HepG2 (cell line): ENCODE data around the gene BTRC. TPM values are rescaled to one million over a fixed set of nuclear protein-coding genes. Genes with fewer than 3 reads are reported as not detected.

Experiments
- ATAC-seq: fragments of 200-7000 bp; cut with Tn5 transposase; 3 replicates; pipeline ENCODE4 v1.9.1; 2020; ENCODE audit warnings: mild to moderate bottlenecking, moderate library complexity
- BruUV-seq: library from RNA; stranded (reverse); fragments of 400-500 nt; replicated peaks from 2 replicates; lab custom pipeline; 2021; lab: Mats Ljungman, UMichigan
- CTCF ChIA-PET: fragments of 300-600 bp; formaldehyde crosslinking; extraction: SDS; loops from one replicate; lab custom pipeline; 2021; ENCODE audit warnings: low total read pairs, inconsistent platforms, low intra/inter-chr PET ratio; lab: Yijun Ruan, JAX
- POLR2A ChIA-PET: fragments of 350-600 bp; sonication (Branson Sonifier 250); formaldehyde crosslinking; loops from one replicate; lab custom pipeline; 2020; ENCODE audit warnings: antibody characterized with exemption, inconsistent platforms; lab: Yijun Ruan, JAX
- DNase-seq: peaks from one replicate; pipeline ENCODE4 v3.0.0-alpha.2; 2015; ENCODE audit warnings: low spot score
- FAIRE-seq: peaks from 3 replicates; lab custom pipeline; 2011; peaks lifted over from hg19 to GRCh38; lab: Jason Lieb, UNC
- H2AFZ ChIP-seq: one replicate; pipeline ENCODE4 v1.6.1; 2011; ENCODE audit warnings: low read length, inconsistent platforms
- H3K27ac ChIP-seq: fragments of 300-600 bp; 3 replicates; pipeline ENCODE4 v1.8.0; 2011; ENCODE audit warnings: mixed run types, mild to moderate bottlenecking, mixed read lengths, low read length, inconsistent platforms; ENCODE audit not compliant: insufficient read depth; ENCODE audit errors: extremely low read length
- H3K27me3 ChIP-seq, 2 experiments: fragments of 200-600 bp in 1 of 2; 2 replicates in 1 of 2; 3 replicates in 1 of 2; pipeline versions ENCODE4 v1.6.0 to v1.8.0; 2011; ENCODE audit warnings: low read length in 2 of 2, mild to moderate bottlenecking in 2 of 2, moderate library complexity in 2 of 2, inconsistent platforms in 1 of 2; ENCODE audit not compliant: insufficient read depth in 2 of 2, control insufficient read depth in 1 of 2
- H3K36me3 ChIP-seq, 2 experiments: fragments of 200-600 bp in 1 of 2; replicated peaks in 1 of 2; 2 replicates in 1 of 2; 3 replicates in 1 of 2; pipeline versions ENCODE4 v1.5.1 to v1.8.0; 2011; ENCODE audit warnings: low read length in 2 of 2, inconsistent platforms in 1 of 2; ENCODE audit not compliant: insufficient read depth in 2 of 2, control insufficient read depth in 1 of 2
- H3K4me1 ChIP-seq: 2 replicates; pipeline ENCODE4 v1.5.1; 2012; ENCODE audit warnings: low read length, inconsistent platforms; ENCODE audit not compliant: insufficient read depth
- H3K4me2 ChIP-seq: 2 replicates; pipeline ENCODE4 v1.6.0; 2011; ENCODE audit warnings: low read depth, low read length, inconsistent platforms
- H3K4me3 ChIP-seq, 3 experiments: fragments of 200-600 bp in 1 of 3; sonication (generic), shearing (Covaris generic) in 1 of 3; replicated peaks in 1 of 3; 2 replicates each; pipeline ENCODE4 v1.5.1; 2011 to 2016; ENCODE audit warnings: low read length in 3 of 3, inconsistent platforms in 2 of 3, low read depth in 2 of 3, mild to moderate bottlenecking in 2 of 3, control low read depth in 1 of 3, mixed read lengths in 1 of 3; ENCODE audit not compliant: insufficient read depth in 1 of 3
- H3K79me2 ChIP-seq: one replicate; pipeline ENCODE4 v1.6.1; 2011; ENCODE audit warnings: low read length, inconsistent platforms; ENCODE audit not compliant: insufficient read depth
- H3K9ac ChIP-seq: 2 replicates; pipeline ENCODE4 v1.6.0; 2011; ENCODE audit warnings: mild to moderate bottlenecking, low read depth, low read length, inconsistent platforms; ENCODE audit not compliant: insufficient read depth
- H3K9me3 ChIP-seq: 2 replicates; pipeline ENCODE4 v1.5.1; 2012; ENCODE audit warnings: mild to moderate bottlenecking, low read length
- H4K20me1 ChIP-seq: 2 replicates; pipeline ENCODE4 v1.6.0; 2011; ENCODE audit warnings: inconsistent platforms, mild to moderate bottlenecking, low read length, moderate library complexity; ENCODE audit not compliant: insufficient read depth
- BCL6 ChIP-seq: IDR thresholded peaks from 2 replicates; pipeline ENCODE4 v1.6.1; 2016; ENCODE audit warnings: missing genetic modification reagents, missing compliant biosample characterization
- CHD2 ChIP-seq: IDR thresholded peaks from 2 replicates; pipeline ENCODE4 v1.6.1; 2011; ENCODE audit warnings: low read depth, low read length, improper control_type of control experiment
- ELF3 ChIP-seq: IDR thresholded peaks from 2 replicates; pipeline ENCODE4 v1.6.1; 2016; ENCODE audit warnings: missing genetic modification reagents, missing compliant biosample characterization
- FOXK2 ChIP-seq: fragments of 450-650 bp; IDR thresholded peaks from 2 replicates; pipeline ENCODE4 v1.6.1; 2016
- GATAD2A ChIP-seq: IDR thresholded peaks from 2 replicates; pipeline ENCODE4 v1.6.1; 2016
- HOXD1 ChIP-seq: sonication (generic); formaldehyde crosslinking; IDR thresholded peaks from 2 replicates; pipeline ENCODE4 v1.5.0; 2020; ENCODE audit warnings: missing genetic modification reagents
- JUND ChIP-seq: sonication (generic); formaldehyde crosslinking; IDR thresholded peaks from 2 replicates; pipeline ENCODE4 v1.8.0; 2022; ENCODE audit warnings: mild to moderate bottlenecking, missing genetic modification reagents
- KAT7 ChIP-seq: IDR thresholded peaks from 2 replicates; pipeline ENCODE4 v1.6.1; 2018; ENCODE audit warnings: borderline replicate concordance, missing compliant biosample characterization
- KAT8 ChIP-seq: IDR thresholded peaks from 2 replicates; pipeline ENCODE4 v1.6.1; 2016; ENCODE audit warnings: missing genetic modification reagents, missing compliant biosample characterization
- KDM6A ChIP-seq: IDR thresholded peaks from 2 replicates; pipeline ENCODE4 v1.6.1; 2016; ENCODE audit warnings: low read depth
- MATR3 ChIP-seq: sonication (generic); formaldehyde crosslinking; IDR thresholded peaks from 2 replicates; pipeline ENCODE4 v1.4.0; 2020; ENCODE audit warnings: missing genetic modification reagents
- NCOR1 ChIP-seq: fragments of 200-600 bp; sonication (generic); IDR thresholded peaks from 2 replicates; pipeline ENCODE4 v1.7.0; 2017; ENCODE audit warnings: antibody characterized with exemption, low read length, borderline replicate concordance
- NFYC ChIP-seq: IDR thresholded peaks from 2 replicates; pipeline ENCODE4 v1.6.1; 2016; ENCODE audit warnings: missing genetic modification reagents, missing compliant biosample characterization
- NR1H2 ChIP-seq: sonication (generic); formaldehyde crosslinking; IDR thresholded peaks from 2 replicates; pipeline ENCODE4 v1.8.1; 2022; ENCODE audit warnings: low read depth, missing genetic modification reagents, borderline replicate concordance
- PCBP1 ChIP-seq: fragments of 200-400 bp; formaldehyde crosslinking; IDR thresholded peaks from 2 replicates; pipeline ENCODE4 v1.6.1; 2017; ENCODE audit warnings: mild to moderate bottlenecking, low read depth, low read length, borderline replicate concordance
- RCOR2 ChIP-seq: IDR thresholded peaks from 2 replicates; pipeline ENCODE4 v1.6.1; 2016; ENCODE audit warnings: missing biosample characterization, missing genetic modification reagents
- SOX6 ChIP-seq, 2 experiments: fragments of 450-650 bp in 1 of 2; sonication (generic) in 1 of 2; formaldehyde crosslinking in 1 of 2; IDR thresholded peaks; 2 replicates each; pipeline versions ENCODE4 v1.4.0 to v1.6.1; 2017 to 2020; ENCODE audit warnings: antibody characterized with exemption in 1 of 2, mild to moderate bottlenecking in 1 of 2, missing genetic modification reagents in 1 of 2
- SRY ChIP-seq: sonication (generic); formaldehyde crosslinking; IDR thresholded peaks from 2 replicates; pipeline ENCODE4 v1.8.0; 2022; ENCODE audit warnings: mild to moderate bottlenecking, missing genetic modification reagents
- TEAD3 ChIP-seq: optimal IDR thresholded peaks from 2 replicates; pipeline ENCODE3; 2016; ENCODE audit warnings: borderline replicate concordance
- ZBTB20 ChIP-seq: sonication (generic); formaldehyde crosslinking; IDR thresholded peaks from 2 replicates; pipeline ENCODE4 v1.8.1; 2023; ENCODE audit warnings: missing genetic modification reagents, low read depth, mild to moderate bottlenecking, borderline replicate concordance
- ZFP36L1 ChIP-seq: sonication (generic); formaldehyde crosslinking; IDR thresholded peaks from 2 replicates; pipeline ENCODE4 v1.8.0; 2022; ENCODE audit warnings: mild to moderate bottlenecking, missing genetic modification reagents, moderate library complexity
- ZNF547 ChIP-seq: sonication (generic); formaldehyde crosslinking; IDR thresholded peaks from 2 replicates; pipeline ENCODE4 v1.5.1; 2020; ENCODE audit warnings: mild to moderate bottlenecking, missing genetic modification reagents
- WGBS: methylation state at CpG from one replicate; pipeline ENCODE4 v1.1.6; 2017; ENCODE audit warnings: low lambda C conversion rate; 5-methylcytosine and 5-hydroxymethylcytosine counted together
- in situ Hi-C: cut with HindIII; loops from 2 replicates; pipeline ENCODE4 v1.10.0; 2017; ENCODE audit warnings: low pct_unique_long_range_greater_than_20kb; ENCODE audit not compliant: extremely low pct_ligation_motif_present
- intact Hi-C: fragments of 100-400 bp; cut with micrococcal nuclease; formaldehyde crosslinking; loops from one replicate; pipeline ENCODE4 v1.10.0; 2022; ENCODE audit not compliant: unreplicated experiment
- polyA plus RNA-seq, 8 experiments: library from polyadenylated mRNA; depleted of rRNA in 3 of 8; stranded (reverse) in 7 of 8; unstranded in 1 of 8; fragments of >200 nt; fragmentation: Illumina TruSeq in 4 of 8; extraction: Trizol in 4 of 8; gene quantifications; 2 replicates each; pipeline versions ENCODE4 v1.2.1 to v1.2.3, GENCODE V29; 2011 to 2016; ENCODE audit warnings: low read depth in 4 of 8, missing spikeins in 1 of 8, mixed read lengths in 1 of 8; ENCODE audit not compliant: insufficient read depth in 1 of 8
- total RNA-seq, 5 experiments: library from RNA; depleted of rRNA; stranded (reverse); fragments of >200 nt; fragmentation: Illumina TruSeq; extraction: Trizol; gene quantifications; 2 replicates each; pipeline ENCODE4 v1.2.3, GENCODE V29; 2016; ENCODE audit warnings: low read depth in 1 of 5

Gene BTRC
- total and polyA plus RNA-seq, 2 of the 13 experiments (the other 11 are each of a cell fraction or from before 2014, with no cell fraction given) = 12.0 to 14.4 TPM

GRCh38 chr10:101492814-101493213 lies 138.8 kb downstream of the BTRC start:
- peaks cover 62% of the 10 kb centered on the region for H3K4me1 ChIP-seq
- in situ Hi-C loops (no loop called here), intact Hi-C loops (no loop called here)
- H3K9ac ChIP-seq = no peak overlapping the region; the same call in 1 of the 2 replicates
- ChIA-PET CTCF (no interaction called here), POLR2A (no interaction called here)
- H4K20me1 ChIP-seq = no peaks in the 10 kb centered on the region
- H3K27ac ChIP-seq = peak overlapping the region; percentile 87
- H3K27me3 ChIP-seq = no peaks in the 10 kb centered on the region
- no peaks in the 10 kb centered on the region for H3K79me2 ChIP-seq
- H3K9me3 ChIP-seq = no peaks in the 10 kb centered on the region
- FAIRE-seq (no peak), DNase-seq (no peak), ATAC-seq (no peak)
- no peaks in the 10 kb centered on the region for H3K36me3 ChIP-seq
- 57% methylated on average over 1 of the region's 1 CpG for WGBS
- no peak overlapping the region for H2AFZ ChIP-seq
- no TSS peak for BruUV-seq
- TF ChIP-seq JUND (CRISPR knock-in tag) = no peak
- H3K4me2 ChIP-seq = peak overlapping the region; percentile 60
- H3K4me3 ChIP-seq = no peak overlapping the region

DNA sequence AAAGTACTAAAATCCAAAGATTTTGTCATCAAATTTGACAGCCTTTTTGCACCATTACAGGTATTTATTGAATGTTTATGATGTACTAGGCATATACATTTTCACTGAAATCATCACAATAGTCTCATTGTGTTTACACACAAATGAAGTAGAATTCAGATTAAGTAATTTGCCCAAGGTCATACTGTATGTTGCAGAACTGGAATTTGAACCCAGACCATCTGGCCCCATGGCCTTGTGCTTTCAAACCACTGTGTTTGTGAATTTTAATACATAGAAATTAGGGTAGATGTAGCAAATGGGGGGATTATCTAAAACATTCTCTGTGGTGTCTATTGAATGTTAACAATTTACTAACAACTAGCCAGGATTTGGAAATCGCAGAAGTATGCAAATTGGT lies 139.3 kb downstream of the BTRC start:
- FAIRE-seq (peak; percentile 56), DNase-seq (peak; percentile 69), ATAC-seq (peak; percentile 37; the same call in 2 of the 3 replicates)
- BruUV-seq = no TSS peak
- CTCF ChIA-PET = no interaction called here
- Histone ChIP-seq H3K4me2 (peak overlapping the region; percentile 60), H3K27ac (peak overlapping the region; percentile 87), H3K4me3 (peak overlapping the region in 2 of 3 experiments; percentile 36 to 50; a peak in 1 of 6 replicates), H2AFZ (no peak overlapping the region), H3K36me3 (no peaks in the 10 kb centered on the region), H3K27me3 (no peaks in the 10 kb centered on the region), H4K20me1 (no peaks in the 10 kb centered on the region), H3K9me3 (no peaks in the 10 kb centered on the region), H3K79me2 (no peaks in the 10 kb centered on the region), H3K4me1 (peaks cover 62% of the 10 kb centered on the region), H3K9ac (peak overlapping the region; percentile 55)
- WGBS = 88% methylated on average over 1 of the region's 1 CpG
- intact Hi-C loops = no loop called here
- in situ Hi-C loops = no loop called here
- POLR2A ChIA-PET = interaction anchor here (0.8 to 1.0 kb wide), 2 partner anchors 28 to 94 kb away, joined by 3 read pairs; partner anchors contain the start of genes DPCD and POLL
- TF ChIP-seq RCOR2 = 0 out of 2 replicates have a peak, but pooled peaks have one; percentile 47
- TF ChIP-seq PCBP1 = no peak
- peak; percentile 82 for TF ChIP-seq KDM6A (CRISPR knock-in tag)
- TF ChIP-seq KAT8 (CRISPR knock-in tag) = 0 out of 2 replicates have a peak, but pooled peaks have one; percentile 1
- TF ChIP-seq ZBTB20 (CRISPR knock-in tag) = peak; percentile 77; the same call in 1 of the 2 replicates
- no peak for TF ChIP-seq MATR3 (CRISPR knock-in tag)
- no peak for TF ChIP-seq SOX6 (IDR thresholded peaks at IDR 0.05)
- TF ChIP-seq SOX6 (CRISPR knock-in tag; IDR thresholded peaks at IDR 0.05) = peak; percentile 72
- TF ChIP-seq ZNF547 = no peak
- TF ChIP-seq NCOR1 = peak; percentile 85; the same call in 1 of the 2 replicates
- TF ChIP-seq NFYC (CRISPR knock-in tag) = no peak
- TF ChIP-seq SRY = no peak
- TF ChIP-seq CHD2 = no peak
- no peak for TF ChIP-seq NR1H2 (CRISPR knock-in tag)
- TF ChIP-seq GATAD2A (CRISPR knock-in tag) = peak; percentile 81
- no peak for TF ChIP-seq ZFP36L1
- no peak for TF ChIP-seq ELF3 (CRISPR knock-in tag)
- peak; percentile 64 for TF ChIP-seq BCL6
- no peak for TF ChIP-seq KAT7
- TF ChIP-seq FOXK2 = no peak
- no peak for TF ChIP-seq HOXD1
- TF ChIP-seq TEAD3 (CRISPR knock-in tag) = peak; percentile 76
